Measurements from ENCODE around the gene KIF26A. TPM values are rescaled to one million over a fixed set of nuclear protein-coding genes. Genes with fewer than 3 reads are reported as not detected.
"Not testable (repeated sequence)": the region's sequence is repeated elsewhere in the genome, so short reads cannot be mapped to it uniquely, and the experiment has no call there.

KIF26A gene
- total RNA-seq, 1 donor from 2014 or later, result 10.4 TPM

- no peak for DNase-seq (ENCODE audit: low spot score)
- no peak for ATAC-seq
- intact Hi-C loops (cut with DNase I), result no loop called here
Measured at GRCh38 chr14:104195878-104196277, 57.5 kb downstream of the KIF26A start.

- no peak for ATAC-seq
Measured at GRCh38 chr14:104196461-104197140, 58.2 kb downstream of the KIF26A start.

GRCh38 chr14:104197449-104198247 is 59.3 kb downstream of the KIF26A start:
- ATAC-seq (no peak), DNase-seq (ENCODE audit: low spot score) (no peak)
- intact Hi-C loops (cut with DNase I), result no loop called here

More at GRCh38 chr14:104196461-104197140, 58.2 kb downstream of the KIF26A start:
- intact Hi-C loops (cut with DNase I), result no loop called here
- no peak for DNase-seq (ENCODE audit: low spot score)

- intact Hi-C loops (cut with DNase I), result no loop called here
- ATAC-seq (no peak), DNase-seq (ENCODE audit: low spot score) (no peak)
Measured at GRCh38 chr14:104199266-104199895, 61.0 kb downstream of the KIF26A start.

- ATAC-seq (no peak), DNase-seq (ENCODE audit: low spot score) (no peak)
- intact Hi-C loops (cut with DNase I), result no loop called here
Measured at GRCh38 chr14:104200106-104200505, 61.7 kb downstream of the KIF26A start.

- no peak for DNase-seq (ENCODE audit: low spot score)
- intact Hi-C loops (cut with DNase I), result no loop called here
- ATAC-seq, result no peak
Measured at GRCh38 chr14:104200591-104200990, 62.2 kb downstream of the KIF26A start.

- ATAC-seq (no peak), DNase-seq (ENCODE audit: low spot score) (no peak)
- intact Hi-C loops (cut with DNase I), result no loop called here
Measured at GRCh38 chr14:104201063-104201462, 62.7 kb downstream of the KIF26A start.

GRCh38 chr14:104201496-104201895 is 63.1 kb downstream of the KIF26A start:
- intact Hi-C loops (cut with DNase I), result no loop called here
- DNase-seq (ENCODE audit: low spot score) (no peak), ATAC-seq (no peak)

GRCh38 chr14:104202259-104203070 is 64.1 kb downstream of the KIF26A start:
- intact Hi-C loops (cut with DNase I), result no loop called here
- DNase-seq (ENCODE audit: low spot score) (no peak), ATAC-seq (no peak)

- ATAC-seq, result no peak
- DNase-seq (ENCODE audit: low spot score), result no peak
- intact Hi-C loops (cut with DNase I), result no loop called here
Measured at GRCh38 chr14:104203071-104203425, 64.7 kb downstream of the KIF26A start.

GRCh38 chr14:104204660-104205149 is 66.3 kb downstream of the KIF26A start:
- intact Hi-C loops (cut with DNase I), result no loop called here
- DNase-seq (ENCODE audit: low spot score) (no peak), ATAC-seq (no peak)

- DNase-seq (ENCODE audit: low spot score) (no peak), ATAC-seq (no peak)
- intact Hi-C loops (cut with DNase I), result no loop called here
Measured at GRCh38 chr14:104205781-104206180, 67.4 kb downstream of the KIF26A start.

- no peak for ATAC-seq
- intact Hi-C loops (cut with DNase I), result no loop called here
- no peak for DNase-seq (ENCODE audit: low spot score)
Measured at GRCh38 chr14:104206281-104206904, 68.0 kb downstream of the KIF26A start.

GRCh38 chr14:104207142-104208014 is 69.0 kb downstream of the KIF26A start:
- intact Hi-C loops (cut with DNase I), result no loop called here
- ATAC-seq (no peak), DNase-seq (ENCODE audit: low spot score) (no peak)

GRCh38 chr14:104208015-104208295 is 69.6 kb downstream of the KIF26A start:
- DNase-seq (ENCODE audit: low spot score); intact Hi-C loops (cut with DNase I); ATAC-seq: not testable (repeated sequence)

GRCh38 chr14:104208331-104208730 is 69.9 kb downstream of the KIF26A start:
- ATAC-seq; intact Hi-C loops (cut with DNase I); DNase-seq (ENCODE audit: low spot score): not testable (repeated sequence)

GRCh38 chr14:104209071-104209470 is 70.7 kb downstream of the KIF26A start:
- ATAC-seq; DNase-seq (ENCODE audit: low spot score); intact Hi-C loops (cut with DNase I): not testable (repeated sequence)

Measured in sciatic nerve (tissue), 2 donors.